T follicular helper cell (primary cell): ENCODE data around the gene CENPP.

Experiments used
- DNase-seq: peaks from one replicate; pipeline ENCODE4 v3.0.0-alpha.2; 2020; ENCODE audit warnings: low read depth

Gene CENPP

GRCh38 chr9:92313624-92314012 lies 12.1 kb upstream of the CENPP start:
- no peak for DNase-seq

DNA sequence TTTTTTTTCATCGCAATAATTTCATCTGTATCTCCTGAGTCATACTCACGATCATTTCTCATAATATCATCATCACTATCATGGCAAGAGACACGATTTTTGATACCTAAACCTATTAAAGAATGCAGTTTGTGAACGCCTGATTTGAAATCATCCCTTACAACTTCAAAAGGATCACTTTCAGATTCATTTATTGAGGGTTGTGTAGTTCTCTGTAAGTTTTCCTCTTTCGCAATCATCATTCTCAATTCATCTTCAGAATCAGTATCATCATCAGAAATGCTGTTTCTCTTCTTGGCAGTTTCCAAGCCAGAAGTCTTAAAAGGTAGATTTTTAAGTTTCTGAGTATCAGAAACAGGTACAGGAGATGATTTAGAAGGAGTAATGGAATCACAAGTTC lies 10.3 kb upstream of the CENPP start:
- DNase-seq, result no peak

GRCh38 chr9:92324431-92324830 lies 1.3 kb upstream of the CENPP start:
- DNase-seq, result no peak

DNA sequence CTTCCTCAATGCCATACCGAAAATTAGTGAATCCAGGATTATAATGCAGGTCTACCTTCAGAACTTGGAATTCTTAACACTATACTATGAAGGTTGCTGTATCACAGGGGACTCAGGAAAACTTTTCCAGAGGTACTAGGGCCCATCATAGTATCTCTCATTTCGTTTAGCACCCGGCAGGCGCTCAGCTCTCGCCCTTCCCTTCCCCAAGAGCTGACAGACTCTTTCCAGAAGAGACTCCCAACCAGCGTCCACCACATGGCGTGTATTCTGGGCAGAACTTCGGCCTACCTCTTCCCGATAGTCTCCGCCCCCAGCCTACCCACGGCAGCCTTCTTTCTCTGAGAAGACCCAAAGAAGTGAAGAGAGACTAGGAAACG lies 874 bp upstream of the CENPP start:
- DNase-seq, result no peak

GRCh38 chr9:92325991-92326500 lies 293 bp downstream of the CENPP start:
- no peak for DNase-seq

- DNase-seq, result no peak
These were observed 1.6 kb downstream of the CENPP start for GRCh38 chr9:92327283-92327850.

- no peak for DNase-seq
These were observed 2.5 kb downstream of the CENPP start for GRCh38 chr9:92328225-92328624.

GRCh38 chr9:92332577-92333281 lies 7.0 kb downstream of the CENPP start:
- DNase-seq, result no peak

DNA sequence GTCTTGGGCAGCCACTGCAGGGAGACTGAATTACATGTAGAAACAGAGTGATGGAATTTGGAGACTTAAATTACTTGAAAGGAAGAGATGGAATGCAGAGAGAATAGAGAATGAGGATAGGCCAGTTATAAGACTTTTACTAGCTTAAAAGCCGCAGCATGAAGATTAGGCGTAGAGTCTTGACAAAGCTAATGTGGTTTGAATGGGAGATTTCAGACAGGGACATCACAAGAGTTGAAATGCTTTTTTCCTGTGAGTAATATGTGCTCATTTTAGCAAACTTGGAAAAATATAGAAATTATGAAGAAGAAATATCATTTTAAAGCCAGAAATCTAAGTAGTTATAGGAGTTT lies 7.5 kb downstream of the CENPP start:
- no peak for DNase-seq

DNA sequence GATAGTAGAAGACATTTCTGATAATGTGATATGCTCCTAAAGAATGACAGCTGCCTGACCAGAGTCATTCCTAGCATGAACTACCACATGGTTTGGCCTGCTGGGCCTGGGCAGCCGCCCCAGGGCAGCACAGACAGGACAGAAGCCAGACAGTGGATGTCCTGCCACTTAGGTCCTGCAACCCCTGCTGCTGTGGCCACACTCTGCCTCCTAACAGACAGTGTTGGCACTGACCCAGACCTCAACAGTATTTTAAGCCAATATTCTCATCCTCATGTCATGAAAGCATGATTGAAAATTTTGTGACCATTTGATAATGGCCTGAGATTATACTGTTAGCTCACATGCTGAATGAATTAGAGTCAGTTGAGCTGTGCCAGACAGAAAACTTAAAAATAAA lies 15.8 kb downstream of the CENPP start:
- no peak for DNase-seq

DNA sequence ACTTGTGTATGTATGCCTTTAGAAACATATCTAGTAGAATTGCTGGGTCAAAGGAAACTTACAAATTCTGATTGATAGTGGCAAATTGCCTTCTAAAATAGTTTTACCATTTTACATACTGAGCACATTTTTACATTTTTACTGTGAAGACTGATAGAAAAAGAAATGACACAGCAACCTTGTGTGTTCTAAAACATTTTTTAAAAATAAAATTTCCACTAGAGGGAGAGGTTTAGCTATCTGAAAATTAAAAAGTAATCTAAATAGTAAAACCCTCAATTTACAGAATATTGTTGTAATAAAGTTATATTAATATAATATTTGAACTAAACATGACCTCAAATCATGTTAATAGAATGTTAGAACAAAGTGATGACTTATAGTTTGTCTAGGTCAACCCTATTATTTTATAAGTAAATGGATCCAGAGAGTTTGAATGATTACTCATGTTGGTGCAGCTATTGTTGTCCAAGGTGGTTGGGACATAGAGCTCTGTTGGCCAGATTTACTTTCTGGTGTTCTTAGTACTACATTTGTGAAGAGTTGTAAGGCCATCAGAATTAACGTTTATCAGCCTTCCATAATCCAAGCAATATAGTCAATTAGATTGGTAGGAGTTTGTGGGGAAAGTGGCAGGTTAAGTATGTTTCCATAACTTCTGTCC lies 17.2 kb downstream of the CENPP start:
- no peak for DNase-seq

DNA sequence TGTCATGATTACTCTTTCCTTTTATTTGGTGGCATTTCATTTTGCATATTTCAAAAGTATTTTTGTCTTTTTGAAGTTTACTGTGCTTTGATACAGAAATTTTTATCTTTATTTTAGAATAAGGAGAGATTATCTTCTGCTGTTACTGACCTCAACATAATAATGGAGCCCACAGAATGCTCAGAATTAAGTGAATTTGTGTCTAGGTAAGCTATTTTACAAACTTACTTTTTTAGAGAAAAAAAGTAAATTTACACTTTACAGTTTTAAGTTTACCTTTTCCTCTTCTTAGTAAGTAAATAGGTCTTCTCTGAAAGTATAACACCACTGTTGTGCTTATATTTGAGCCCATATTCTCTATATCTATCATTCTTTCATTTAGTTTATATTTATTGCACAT lies 19.8 kb downstream of the CENPP start:
- DNase-seq, result no peak

- no peak for DNase-seq
These were observed 24.3 kb downstream of the CENPP start for GRCh38 chr9:92349771-92350739.

DNA sequence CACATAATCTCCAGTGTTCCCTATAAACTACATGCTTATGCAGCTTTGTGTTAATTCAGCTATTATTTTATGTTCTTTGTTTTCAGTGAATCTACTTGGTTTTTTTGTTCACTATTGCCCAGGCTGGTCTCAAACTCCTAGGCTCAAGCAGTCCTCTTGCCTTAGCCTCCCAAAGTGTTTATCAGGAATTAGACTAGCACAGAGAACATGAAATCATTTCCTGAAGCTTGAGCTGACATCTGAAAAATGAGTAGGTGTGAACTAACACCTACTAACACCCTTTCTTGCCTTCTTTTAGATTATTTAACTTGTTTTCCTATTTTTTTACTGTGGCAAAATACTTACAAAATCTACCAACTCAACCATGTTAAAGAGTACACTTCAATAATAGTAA lies 25.0 kb downstream of the CENPP start:
- no peak for DNase-seq

DNA sequence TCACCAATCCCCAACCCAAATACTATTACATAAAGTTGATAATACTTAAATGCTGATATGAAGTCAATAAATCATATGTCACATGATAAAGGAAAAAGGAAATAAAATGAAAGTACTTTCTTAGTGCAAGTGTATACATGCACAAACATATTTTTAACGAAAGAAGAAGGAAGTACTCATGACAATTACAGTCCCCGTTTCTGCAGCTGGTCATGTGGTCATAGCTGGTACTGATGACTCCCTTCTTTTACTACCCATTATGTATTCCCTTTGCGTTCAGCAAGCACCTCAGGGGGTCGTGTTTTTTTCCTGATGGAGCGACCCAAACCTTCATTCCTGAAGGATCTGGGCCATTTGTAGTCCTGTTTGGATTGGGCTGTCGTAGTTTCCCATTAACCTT lies 27.3 kb downstream of the CENPP start:
- DNase-seq, result no peak

DNA sequence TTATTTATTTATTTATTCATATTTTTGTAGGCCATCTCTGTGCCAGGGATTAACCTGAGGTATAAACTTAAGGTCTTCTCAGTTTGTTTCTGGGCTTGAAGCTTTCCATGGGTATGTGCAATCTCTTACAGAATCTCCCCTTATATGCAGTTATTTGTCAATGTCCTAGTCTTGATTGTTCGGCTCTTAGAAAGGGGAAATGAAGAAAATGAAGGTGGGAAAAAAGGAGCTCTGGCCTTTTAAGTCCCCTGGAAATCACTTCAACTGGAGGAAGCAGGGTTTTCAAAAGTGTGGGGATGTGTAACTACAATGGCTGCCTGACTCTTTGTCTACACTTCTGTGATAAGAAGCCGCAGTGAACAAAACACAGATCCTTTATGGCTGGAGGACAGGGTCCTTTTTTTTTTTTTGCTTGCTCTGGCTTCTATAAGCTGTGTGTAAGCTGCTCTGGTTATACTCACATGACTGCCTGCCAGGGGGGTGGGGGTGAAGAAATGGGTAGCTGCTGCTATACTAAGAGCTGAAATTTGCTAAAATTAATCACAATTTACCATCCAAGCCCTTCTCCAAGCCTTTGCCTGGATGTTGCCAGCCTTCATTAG lies 33.7 kb downstream of the CENPP start:
- DNase-seq, result no peak

DNA sequence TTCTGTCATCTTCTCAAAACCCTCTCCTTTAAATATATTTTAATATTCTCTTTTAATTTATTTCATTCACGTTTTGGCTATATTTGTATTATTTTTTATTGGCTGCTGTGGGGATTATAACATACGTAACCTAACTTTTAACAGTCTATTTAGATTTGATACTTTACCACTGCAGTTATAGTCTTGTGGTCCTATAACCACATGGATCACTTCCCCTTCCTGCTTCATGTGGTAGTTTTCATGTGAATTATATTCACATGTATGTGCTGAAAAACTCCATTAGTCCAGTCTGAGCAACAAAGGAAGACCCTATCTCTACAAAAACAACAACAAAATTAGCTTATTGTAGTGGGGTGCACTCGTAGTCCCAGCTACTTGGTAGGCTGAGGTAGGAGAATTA lies 34.3 kb downstream of the CENPP start:
- no peak for DNase-seq

DNA sequence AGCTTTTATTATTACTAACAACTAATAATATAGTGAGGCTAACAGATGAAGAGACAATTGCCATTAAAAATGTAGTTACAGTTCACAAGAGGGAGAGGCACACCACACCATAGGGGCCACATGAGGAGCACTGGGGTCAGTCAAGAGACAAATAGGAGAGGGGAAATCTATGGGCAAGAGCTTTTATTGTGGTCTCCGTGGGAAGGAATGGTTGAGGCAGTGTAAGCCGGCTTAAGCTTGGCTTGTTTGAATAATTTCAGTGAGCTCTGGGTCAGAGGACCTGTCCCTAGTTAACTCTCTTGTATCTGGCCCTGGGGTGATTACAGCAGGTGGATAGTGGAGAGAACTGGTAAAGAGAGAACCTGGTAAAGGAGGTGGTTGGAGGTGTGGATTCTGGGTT lies 43.3 kb downstream of the CENPP start:
- no peak for DNase-seq

DNA sequence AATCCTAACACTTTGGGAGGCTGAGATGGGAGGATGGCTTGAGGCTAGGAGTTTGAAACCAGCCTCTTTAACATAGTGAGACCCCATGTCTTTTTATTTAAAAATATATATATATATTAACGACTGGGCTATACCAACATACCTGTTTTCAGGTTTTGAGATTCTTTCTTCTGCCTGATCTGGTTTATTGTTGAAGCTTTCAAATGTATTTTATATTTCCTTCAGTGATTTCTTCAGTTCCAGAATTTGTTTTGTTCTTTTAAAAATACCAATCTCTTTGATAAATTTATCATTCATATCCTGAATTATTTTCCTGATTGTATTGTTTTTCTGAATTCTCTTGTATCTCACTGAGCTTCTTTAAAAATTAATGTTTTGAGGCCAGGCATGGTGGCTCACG lies 47.4 kb downstream of the CENPP start:
- no peak for DNase-seq

DNA sequence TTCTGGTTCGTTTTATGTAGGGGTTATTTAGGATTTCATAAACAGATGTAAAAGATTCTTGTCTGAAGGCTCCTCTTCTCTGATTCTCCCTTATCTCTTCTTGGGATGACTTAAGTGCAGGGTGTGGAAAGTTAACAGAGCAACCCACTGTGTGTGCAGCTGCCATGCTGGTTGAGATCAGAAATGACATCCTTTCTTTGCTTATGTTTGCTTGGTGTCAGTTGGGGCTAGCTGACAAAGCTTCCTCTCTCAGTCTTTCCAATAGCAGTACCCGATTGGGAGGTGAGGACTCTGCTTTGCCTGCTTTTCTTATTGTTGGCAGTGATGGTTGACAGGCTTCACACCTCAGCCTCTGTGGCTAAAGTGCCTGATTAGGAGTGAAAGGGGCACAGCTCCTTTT lies 52.1 kb downstream of the CENPP start:
- no peak for DNase-seq

DNA sequence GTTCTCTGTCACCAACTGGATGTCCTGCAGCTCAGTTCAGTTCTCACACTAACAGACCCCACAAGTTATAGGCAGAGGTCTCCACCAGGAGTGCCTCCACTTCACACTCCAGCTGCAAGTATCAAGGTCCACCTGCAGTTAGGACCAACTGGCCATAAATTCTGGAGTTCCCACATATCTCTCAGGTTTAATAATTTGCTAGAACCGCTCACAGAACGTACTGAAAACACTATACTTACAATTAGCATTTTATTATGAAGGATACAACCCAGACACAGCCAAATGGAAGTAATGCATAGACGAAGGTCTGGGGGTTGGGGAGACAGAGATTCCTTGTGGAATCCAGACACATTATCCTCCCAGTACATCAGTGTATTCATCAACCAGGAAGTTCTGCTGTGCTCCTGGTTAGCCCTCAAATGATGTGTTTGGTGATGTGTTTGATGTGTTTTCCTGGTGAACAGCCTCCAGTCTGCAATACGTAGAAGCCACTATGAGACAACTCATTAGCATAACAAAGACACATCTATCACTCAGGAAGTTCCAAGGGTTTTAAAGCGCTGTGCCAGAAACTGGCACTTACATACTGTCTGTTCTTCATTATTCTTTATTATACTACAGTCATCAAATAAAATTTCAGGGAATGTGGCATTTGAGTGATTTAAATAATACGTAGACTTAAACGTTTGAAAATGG lies 53.3 kb downstream of the CENPP start:
- DNase-seq, result no peak
